GM19467 (cell line): ENCODE measurements around the gene CRY1.
"Not testable (repeated sequence)": the region's sequence is repeated elsewhere in the genome, so short reads cannot be mapped to it uniquely, and the experiment has no call there.

ENCODE experiments used
- ATAC-seq: cut with Tn5 transposase; IDR thresholded peaks from one replicate; pipeline ENCODE4 v1.9.1; 2021; ENCODE audit warnings: mild to moderate bottlenecking, moderate library complexity; ENCODE audit not compliant: unreplicated experiment

The CRY1 gene

GRCh38 chr12:107012736-107013425, 80.5 kb downstream of the CRY1 start:
- ATAC-seq = no peak

- no peak for ATAC-seq
Measured at GRCh38 chr12:107011519-107011918, 81.8 kb downstream of the CRY1 start.

- no peak for ATAC-seq
Measured at GRCh38 chr12:107007411-107007810, 85.9 kb downstream of the CRY1 start.

- not testable (repeated sequence) for ATAC-seq
Measured at GRCh38 chr12:107002665-107003064, 90.7 kb downstream of the CRY1 start.

- no peak for ATAC-seq
Measured at GRCh38 chr12:106999446-106999845, 93.9 kb downstream of the CRY1 start.

GRCh38 chr12:106997916-106998315, 95.4 kb downstream of the CRY1 start:
- no peak for ATAC-seq

GRCh38 chr12:106996102-106996501, 97.2 kb downstream of the CRY1 start:
- not testable (repeated sequence) for ATAC-seq

- no peak for ATAC-seq
Measured at GRCh38 chr12:106994579-106995220, 98.6 kb downstream of the CRY1 start.

GRCh38 chr12:106987846-106988245, 105.5 kb downstream of the CRY1 start:
- ATAC-seq = no peak

- peak; percentile 94 for ATAC-seq
Measured at GRCh38 chr12:106986625-106987389, 106.5 kb downstream of the CRY1 start, which contains the start of gene MTERF2. TSS of gene MTERF2 (minus strand) at chr12:106987146. CDS start at chr12:106978714, 8,432 bp downstream.

GRCh38 chr12:106986135-106986534, 107.2 kb downstream of the CRY1 start:
- no peak for ATAC-seq

- ATAC-seq = no peak
Measured at GRCh38 chr12:106985479-106985878, 107.9 kb downstream of the CRY1 start.

- ATAC-seq = no peak
Measured at GRCh38 chr12:106984588-106985137, 108.7 kb downstream of the CRY1 start.

GRCh38 chr12:106982229-106982628, 111.1 kb downstream of the CRY1 start:
- ATAC-seq = no peak

- ATAC-seq = no peak
Measured at GRCh38 chr12:106981788-106982187, 111.6 kb downstream of the CRY1 start.

GRCh38 chr12:106980944-106981343, 112.4 kb downstream of the CRY1 start:
- ATAC-seq = no peak

GRCh38 chr12:106978035-106978800, 115.1 kb downstream of the CRY1 start:
- ATAC-seq = no peak

- ATAC-seq = no peak
Measured at GRCh38 chr12:106976668-106977067, 116.7 kb downstream of the CRY1 start.

- ATAC-seq = no peak
Measured at GRCh38 chr12:106975993-106976658, 117.2 kb downstream of the CRY1 start.

- ATAC-seq = no peak
Measured at GRCh38 chr12:106975098-106975497, 118.3 kb downstream of the CRY1 start.
